SHP77 treated with DMSO at 0.1 percent for 48 hours (cell line): Measurements from ENCODE around the gene EMP3.

ENCODE experiments used
- DNase-seq: peaks from one replicate; lab custom pipeline; 2025; lab: John Stamatoyannopoulos, UW

The EMP3 gene

DNA sequence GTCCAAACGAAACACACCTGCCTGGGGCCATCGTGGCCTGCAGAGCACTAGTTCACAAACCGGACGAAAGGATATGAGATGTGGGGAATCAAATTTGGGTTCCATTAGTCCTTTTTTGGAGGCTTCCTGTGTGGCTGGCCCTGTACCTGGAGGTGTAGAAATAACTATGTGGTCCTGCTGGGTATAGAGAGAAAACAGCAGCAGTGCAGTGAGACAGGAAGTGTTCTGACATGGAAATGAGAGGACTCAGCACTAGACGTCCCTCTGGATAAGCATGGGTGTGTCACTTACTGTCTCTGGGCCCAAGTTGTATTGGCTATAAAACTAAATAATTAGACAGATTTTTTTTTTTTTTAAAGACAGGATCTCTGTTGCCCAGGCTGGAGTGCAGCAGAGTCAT, 53.7 kb downstream of the EMP3 start:
- no peak for DNase-seq
